ENCODE measurements around the gene SLC29A1.

Gene SLC29A1

GRCh38 chr6:44207966-44208365 lies 15.4 kb upstream of the SLC29A1 start:
- Mint-ChIP-seq H3K9me3 (no peaks in the 10 kb centered on the region), H3K27ac (no peak overlapping the region), H3K4me3 (no peak overlapping the region), H3K4me1 (no peaks in the 10 kb centered on the region), H3K36me3 (no peaks in the 10 kb centered on the region)
- DNase-seq (ENCODE audit: low spot score in 2 of 2) (no peak), ATAC-seq (no peak)

DNA sequence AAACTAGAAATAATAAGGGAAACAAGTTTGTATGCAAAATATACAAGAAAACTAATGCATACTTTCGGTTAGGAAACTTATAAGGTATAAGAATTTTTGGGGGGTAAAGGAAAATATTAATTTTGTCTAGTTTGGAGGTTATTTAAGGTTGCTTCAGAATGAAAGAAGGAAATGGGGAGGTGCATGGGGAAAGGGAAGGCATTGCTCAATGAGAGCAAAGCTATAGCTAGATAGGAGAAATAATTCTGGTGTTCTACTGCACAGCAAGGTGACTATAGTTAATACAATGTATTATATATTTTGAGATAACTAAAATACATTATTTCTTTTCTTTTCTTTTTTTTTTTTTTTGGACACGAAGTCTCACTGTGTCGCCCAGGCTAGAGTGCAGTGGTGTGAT lies 12.1 kb upstream of the SLC29A1 start:
- Mint-ChIP-seq H3K4me3 (no peak overlapping the region), H3K9me3 (no peaks in the 10 kb centered on the region), H3K27ac (no peak overlapping the region), H3K36me3 (no peaks in the 10 kb centered on the region), H3K4me1 (no peaks in the 10 kb centered on the region)
- ATAC-seq (no peak), DNase-seq (ENCODE audit: low spot score in 2 of 2) (no peak)

GRCh38 chr6:44214307-44214706 lies 9.1 kb upstream of the SLC29A1 start:
- no peaks in the 10 kb centered on the region for H3K4me1 Mint-ChIP-seq
- no peaks in the 10 kb centered on the region for H3K36me3 Mint-ChIP-seq
- DNase-seq (ENCODE audit: low spot score in 2 of 2) (no peak), ATAC-seq (no peak)
- no peak overlapping the region for H3K4me3 Mint-ChIP-seq
- no peaks in the 10 kb centered on the region for H3K9me3 Mint-ChIP-seq
- no peak overlapping the region for H3K27ac Mint-ChIP-seq

GRCh38 chr6:44216677-44217331 lies 6.6 kb upstream of the SLC29A1 start, which contains the start of gene MYMX:
Gene MYMX, plus strand, starts transcription at chr6:44216926. Its CDS starts 546 bp downstream, at chr6:44217472.
- Mint-ChIP-seq H3K4me3 (no peak within 1 kb of the TSS), H3K4me1 (peaks cover 8% of the 10 kb centered on the region), H3K36me3 (no peaks in the 10 kb centered on the region), H3K9me3 (no peaks in the 10 kb centered on the region), H3K27ac (no peak within 1 kb of the TSS)
- ATAC-seq (no peak), DNase-seq (ENCODE audit: low spot score in 2 of 2) (no peak)

- no peak overlapping the region for H3K27ac Mint-ChIP-seq
- no peaks in the 10 kb centered on the region for H3K9me3 Mint-ChIP-seq
- DNase-seq (ENCODE audit: low spot score in 2 of 2) (no peak), ATAC-seq (no peak)
- no peak overlapping the region for H3K4me3 Mint-ChIP-seq
- H3K36me3 Mint-ChIP-seq = peaks cover under 1% of the 10 kb centered on the region
- H3K4me1 Mint-ChIP-seq = peaks cover 15% of the 10 kb centered on the region
Observed at GRCh38 chr6:44217332-44218143, 5.9 kb upstream of the SLC29A1 start.

- peaks cover 7% of the 10 kb centered on the region for H3K36me3 Mint-ChIP-seq
- peak; percentile 25 for ATAC-seq
- H3K27ac Mint-ChIP-seq = no peak overlapping the region
- peak in 1 of 2 donors; percentile 66 for DNase-seq (ENCODE audit: low spot score in 2 of 2)
- no peaks in the 10 kb centered on the region for H3K9me3 Mint-ChIP-seq
- peaks cover 25% of the 10 kb centered on the region for H3K4me1 Mint-ChIP-seq
- H3K4me3 Mint-ChIP-seq = peak overlapping the region; percentile 58
Observed at GRCh38 chr6:44219053-44219814, 4.2 kb upstream of the SLC29A1 start.

DNA sequence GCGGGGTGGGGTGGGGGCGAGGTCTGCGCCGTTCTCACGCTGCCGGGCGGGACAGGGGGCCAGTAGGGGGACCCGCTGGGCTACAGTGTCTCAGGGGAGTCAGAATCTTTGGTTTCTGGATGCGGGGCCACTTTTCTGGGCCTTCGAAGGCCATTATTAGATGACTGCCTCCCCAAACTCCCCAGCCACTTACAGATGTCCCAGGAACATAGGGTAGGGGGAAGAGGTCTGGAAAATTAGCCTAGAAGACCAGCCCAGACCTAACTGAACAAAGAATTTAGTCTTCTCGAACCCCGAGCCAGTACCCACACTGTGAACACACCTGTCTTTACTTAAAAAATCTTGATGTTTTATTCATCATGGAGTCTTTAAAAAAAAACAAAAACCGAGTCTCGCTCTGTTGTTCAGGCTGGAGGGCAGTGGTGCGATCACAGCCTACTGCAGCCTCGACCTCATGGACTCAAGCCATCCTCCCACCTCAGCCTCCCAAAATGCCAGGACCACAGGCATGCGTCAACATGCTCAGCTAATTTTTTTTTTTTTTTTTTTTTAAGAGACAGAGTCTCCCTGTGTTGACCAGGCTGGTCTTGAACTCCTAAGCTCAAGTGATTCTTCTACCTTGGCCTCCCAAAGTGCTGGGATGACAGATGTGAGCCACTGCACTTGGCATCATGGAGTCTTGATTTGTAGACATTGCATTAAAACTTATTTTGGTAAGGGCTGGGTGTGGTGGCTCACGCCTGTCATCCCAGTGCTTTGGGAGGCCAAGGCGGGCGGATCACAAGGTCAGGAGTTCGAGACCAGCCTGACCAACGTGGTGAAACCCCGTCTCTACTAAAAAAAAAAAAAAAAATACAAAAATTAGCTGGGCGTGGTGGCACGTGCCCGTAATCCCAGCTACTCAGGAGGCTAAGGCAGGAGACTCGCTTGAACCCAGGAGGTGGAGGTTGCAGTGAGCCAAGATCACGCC lies 3.3 kb upstream of the SLC29A1 start:
- no peak for ATAC-seq
- H3K4me3 Mint-ChIP-seq = peak overlapping the region; percentile 58
- peaks cover 32% of the 10 kb centered on the region for H3K4me1 Mint-ChIP-seq

DNA sequence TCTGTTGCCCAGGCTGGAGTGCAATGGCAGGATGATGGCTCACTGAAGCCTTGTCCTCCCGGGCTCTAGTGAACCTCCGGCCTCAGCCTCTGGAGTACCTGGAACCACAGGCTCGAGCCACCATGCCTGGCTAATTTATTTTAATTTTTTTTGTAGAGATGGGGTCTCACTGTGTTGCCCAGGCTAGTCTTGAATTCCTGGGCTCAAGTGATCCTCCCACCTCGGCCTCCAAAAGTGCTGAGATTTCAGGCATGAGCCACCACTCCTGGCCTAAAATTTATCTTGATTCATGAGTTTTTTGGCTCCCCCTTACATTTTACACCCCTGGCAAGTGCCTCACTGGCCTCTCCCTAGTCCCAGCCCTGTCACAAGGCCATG lies 2.5 kb upstream of the SLC29A1 start:
- peaks cover 7% of the 10 kb centered on the region for H3K36me3 Mint-ChIP-seq
- H3K9me3 Mint-ChIP-seq = no peaks in the 10 kb centered on the region
- no peak for DNase-seq (ENCODE audit: low spot score in 2 of 2)
- peak overlapping the region; percentile 10 for H3K4me3 Mint-ChIP-seq
- no peak for ATAC-seq
- peaks cover 32% of the 10 kb centered on the region for H3K4me1 Mint-ChIP-seq
- no peak overlapping the region for H3K27ac Mint-ChIP-seq

More for the DNA sequence above, 3.3 kb upstream of the SLC29A1 start:
- H3K27ac Mint-ChIP-seq = no peak overlapping the region
- no peak for DNase-seq (ENCODE audit: low spot score in 2 of 2)
- H3K9me3 Mint-ChIP-seq = no peaks in the 10 kb centered on the region
- H3K36me3 Mint-ChIP-seq = peaks cover 7% of the 10 kb centered on the region

- Mint-ChIP-seq H3K4me3 (peak overlapping the region; percentile 10), H3K4me1 (peaks cover 32% of the 10 kb centered on the region), H3K27ac (peak overlapping the region; percentile 12)
Observed at GRCh38 chr6:44221291-44221960, 2.0 kb upstream of the SLC29A1 start.

DNA sequence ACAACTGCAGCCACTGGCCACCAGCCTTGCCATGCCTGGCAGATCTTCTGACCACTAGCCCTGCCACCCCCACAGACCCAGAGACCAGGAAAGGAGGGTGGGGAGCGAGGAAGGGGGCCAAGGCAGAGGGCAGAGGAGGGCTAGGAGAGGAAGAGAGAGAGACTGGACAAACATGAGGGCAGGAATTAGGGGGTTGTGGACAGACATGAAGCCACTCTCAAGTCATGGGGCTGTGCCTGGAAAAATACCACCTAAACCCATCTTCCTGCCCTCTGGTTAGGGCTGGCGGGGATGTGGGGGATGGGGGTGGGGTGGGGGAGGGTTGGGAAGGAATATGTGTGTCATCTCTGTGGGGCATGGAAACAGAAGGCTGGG lies 1.4 kb upstream of the SLC29A1 start:
- Mint-ChIP-seq H3K27ac (peak overlapping the region; percentile 12), H3K4me3 (peak overlapping the region; percentile 92), H3K9me3 (no peaks in the 10 kb centered on the region), H3K36me3 (peaks cover 7% of the 10 kb centered on the region), H3K4me1 (peaks cover 32% of the 10 kb centered on the region)
- ATAC-seq (no peak), DNase-seq (ENCODE audit: low spot score in 2 of 2) (no peak)

More at GRCh38 chr6:44221291-44221960, 2.0 kb upstream of the SLC29A1 start:
- peak; percentile 60 to 80 for DNase-seq (ENCODE audit: low spot score in 2 of 2)
- peak; percentile 78 for ATAC-seq
- H3K36me3 Mint-ChIP-seq = peaks cover 7% of the 10 kb centered on the region
- no peaks in the 10 kb centered on the region for H3K9me3 Mint-ChIP-seq

DNA sequence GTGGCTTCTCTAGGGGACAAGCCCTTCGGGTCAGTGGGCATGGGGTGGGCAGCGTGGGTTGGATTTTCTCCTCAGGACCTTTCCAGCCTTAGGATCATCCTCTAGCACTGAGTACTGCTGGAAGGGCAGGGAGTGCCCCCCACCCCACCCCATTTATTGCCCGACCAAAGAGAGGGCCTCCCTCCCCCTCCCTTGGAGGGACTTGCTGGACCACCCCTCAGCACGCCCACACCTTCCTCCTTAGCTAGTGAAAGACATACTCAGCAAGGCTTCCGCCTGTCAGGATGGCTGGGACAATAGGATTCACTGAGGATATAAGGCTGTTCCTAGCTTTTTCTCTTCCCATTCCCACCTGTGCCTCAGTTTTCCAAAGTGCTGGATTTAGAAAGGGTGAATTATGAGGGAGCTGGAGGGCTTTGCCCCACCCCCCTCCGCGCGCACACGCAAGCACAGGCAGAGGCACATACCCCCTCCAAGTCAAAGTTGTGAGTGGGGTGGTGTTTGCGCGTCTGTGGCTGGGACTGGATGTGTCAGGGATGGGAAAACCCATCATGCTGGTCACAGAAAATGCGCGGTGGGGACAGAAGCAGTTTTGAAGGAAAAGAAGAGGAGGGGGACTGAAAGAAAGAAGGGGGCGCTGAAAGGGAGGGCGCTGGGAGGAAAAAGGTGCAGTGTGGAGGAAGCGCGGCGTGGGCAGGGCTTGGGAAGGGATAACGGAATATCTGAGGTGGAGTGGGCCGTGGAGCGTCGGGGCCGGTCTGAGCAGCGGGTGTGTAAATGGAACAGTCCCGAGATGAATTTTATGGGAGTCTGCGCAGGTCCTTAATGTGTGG lies 693 bp upstream of the SLC29A1 start:
- Mint-ChIP-seq H3K4me3 (peak overlapping the region; percentile 92), H3K9me3 (no peaks in the 10 kb centered on the region), H3K4me1 (peaks cover 32% of the 10 kb centered on the region), H3K36me3 (peaks cover 7% of the 10 kb centered on the region), H3K27ac (peak overlapping the region; percentile 83)
- DNase-seq (ENCODE audit: low spot score in 2 of 2) (no peak), ATAC-seq (no peak)

GRCh38 chr6:44224029-44224964 lies 902 bp downstream of the SLC29A1 start:
- Mint-ChIP-seq H3K4me3 (peak overlapping the region; percentile 92), H3K4me1 (peaks cover 32% of the 10 kb centered on the region), H3K27ac (peak overlapping the region; percentile 83), H3K9me3 (no peaks in the 10 kb centered on the region), H3K36me3 (peaks cover 12% of the 10 kb centered on the region)
- peak; percentile 25 for ATAC-seq
- DNase-seq (ENCODE audit: low spot score in 2 of 2) = peak in 1 of 2 donors; percentile 71

GRCh38 chr6:44224965-44225305 lies 1.5 kb downstream of the SLC29A1 start:
- DNase-seq (ENCODE audit: low spot score in 2 of 2) (no peak), ATAC-seq (no peak)
- peaks cover 12% of the 10 kb centered on the region for H3K36me3 Mint-ChIP-seq
- no peaks in the 10 kb centered on the region for H3K9me3 Mint-ChIP-seq
- H3K4me3 Mint-ChIP-seq = peak overlapping the region; percentile 92
- H3K27ac Mint-ChIP-seq = no peak overlapping the region
- peaks cover 32% of the 10 kb centered on the region for H3K4me1 Mint-ChIP-seq
